GM21529 (cell line): Measurements from ENCODE around the gene XRRA1.
"Not testable (repeated sequence)": the region's sequence is repeated elsewhere in the genome, so short reads cannot be mapped to it uniquely, and the experiment has no call there.

Experiments
- ATAC-seq: cut with Tn5 transposase; IDR thresholded peaks from one replicate; pipeline ENCODE4 v1.9.1; 2021; ENCODE audit not compliant: unreplicated experiment

The XRRA1 gene

GRCh38 chr11:74948898-74949752, at the start of gene XRRA1, which contains the start of gene SPCS2:
XRRA1 (minus strand) TSS chr11:74949091; CDS start chr11:74940878, 8,213 bp downstream.
SPCS2 (plus strand) TSS chr11:74949266; CDS start chr11:74949286, 20 bp downstream.
- peak; percentile 92 for ATAC-seq

DNA sequence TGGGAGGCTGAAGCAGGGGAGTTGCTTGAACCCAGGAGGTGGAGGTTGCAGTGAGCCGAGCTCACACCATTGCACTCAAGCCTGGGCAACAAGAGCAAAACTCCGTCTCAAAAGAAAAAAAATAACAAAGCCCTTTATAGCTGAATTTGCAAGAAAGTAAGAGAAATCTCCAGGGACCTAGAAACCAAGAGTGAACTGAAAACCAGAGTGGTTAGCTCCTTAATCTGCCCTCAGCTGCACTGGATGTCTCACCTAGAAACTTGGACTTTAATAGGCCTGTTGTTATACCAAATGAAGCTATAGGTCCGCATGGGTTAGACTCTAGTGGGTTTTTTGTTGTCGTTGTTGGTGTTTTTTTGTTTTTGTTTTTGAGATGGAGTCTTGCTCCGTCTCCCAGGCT, 44.0 kb upstream of the XRRA1 start:
- ATAC-seq, result peak; percentile 39

DNA sequence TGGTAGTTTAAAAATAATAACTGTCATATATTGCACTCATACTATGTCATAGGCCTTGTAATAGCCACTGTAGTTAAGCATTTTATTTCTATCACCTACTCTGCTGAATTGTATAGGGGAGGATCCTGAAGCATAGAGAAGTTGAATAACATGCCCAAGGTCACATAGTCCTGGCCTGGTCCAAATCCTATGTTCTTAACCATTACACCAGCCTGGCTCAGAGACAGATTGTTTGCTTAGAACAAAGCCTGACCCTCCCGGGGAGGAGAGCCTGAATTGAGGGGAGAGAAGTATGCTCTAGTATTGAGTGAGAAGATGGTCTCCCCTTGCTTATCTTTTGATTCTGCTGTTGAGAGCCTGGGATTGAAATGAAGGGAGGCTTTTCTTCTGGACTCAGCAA, 42.0 kb upstream of the XRRA1 start:
- ATAC-seq, result no peak

GRCh38 chr11:74990150-74990549, 41.3 kb upstream of the XRRA1 start:
- ATAC-seq, result not testable (repeated sequence)

GRCh38 chr11:74989260-74989638, 40.4 kb upstream of the XRRA1 start:
- ATAC-seq, result no peak

- peak; percentile 78 for ATAC-seq
These were observed 39.8 kb upstream of the XRRA1 start, which contains the start of gene NEU3 for GRCh38 chr11:74988541-74989259. NEU3 (plus strand) TSS chr11:74988933; CDS start chr11:74989061, 128 bp downstream.

DNA sequence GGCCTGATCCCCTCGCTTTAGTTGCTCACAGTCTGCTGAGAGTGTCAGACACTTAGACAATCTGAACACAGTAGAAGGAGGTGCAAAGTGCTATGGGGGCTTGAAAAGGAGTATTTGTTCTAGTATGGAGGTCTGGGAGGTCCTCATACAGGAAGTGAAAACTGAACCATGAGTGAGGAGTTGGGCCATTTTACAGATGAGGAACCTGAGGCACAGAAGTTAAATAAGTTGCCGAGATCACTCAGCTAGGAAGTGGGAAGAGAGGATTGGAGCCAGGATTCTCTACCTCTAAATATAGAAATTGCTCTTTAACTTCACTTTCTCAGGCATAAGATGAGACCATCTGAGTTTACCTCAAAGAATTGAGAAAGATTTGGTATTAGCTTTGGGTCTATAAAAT, 35.8 kb upstream of the XRRA1 start:
- ATAC-seq, result no peak

GRCh38 chr11:74984070-74984469, 35.2 kb upstream of the XRRA1 start:
- no peak for ATAC-seq

- no peak for ATAC-seq
These were observed 33.0 kb upstream of the XRRA1 start for GRCh38 chr11:74981888-74982287.

GRCh38 chr11:74980634-74981033, 31.7 kb upstream of the XRRA1 start:
- ATAC-seq, result no peak

- no peak for ATAC-seq
These were observed 29.1 kb upstream of the XRRA1 start for GRCh38 chr11:74978041-74978440.

GRCh38 chr11:74971424-74971823, 22.5 kb upstream of the XRRA1 start:
- ATAC-seq, result no peak

DNA sequence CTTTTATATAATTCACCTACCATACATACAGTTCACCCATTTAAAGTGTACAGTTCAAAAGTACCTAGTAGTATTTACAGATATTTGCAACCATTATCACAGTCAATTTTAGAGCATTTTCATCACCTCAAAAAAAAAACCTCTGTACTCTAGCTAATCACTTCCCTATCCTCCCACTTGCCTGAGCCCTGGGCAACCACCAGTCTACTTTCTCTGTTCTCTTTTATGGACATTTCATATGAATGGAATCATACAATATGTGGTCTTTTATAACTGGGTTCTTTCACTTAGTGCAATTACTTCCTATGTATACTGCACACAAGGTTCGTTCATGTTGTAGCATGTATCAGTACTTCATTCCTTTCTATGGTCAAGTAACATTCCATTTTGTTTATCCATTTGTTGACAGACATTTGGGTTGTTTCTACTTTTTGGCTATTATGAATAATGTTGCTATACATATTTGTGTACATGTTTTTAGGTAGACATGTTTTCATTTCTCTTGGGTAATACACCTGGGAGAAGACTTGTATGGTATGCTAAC, 22.0 kb upstream of the XRRA1 start:
- ATAC-seq, result no peak

DNA sequence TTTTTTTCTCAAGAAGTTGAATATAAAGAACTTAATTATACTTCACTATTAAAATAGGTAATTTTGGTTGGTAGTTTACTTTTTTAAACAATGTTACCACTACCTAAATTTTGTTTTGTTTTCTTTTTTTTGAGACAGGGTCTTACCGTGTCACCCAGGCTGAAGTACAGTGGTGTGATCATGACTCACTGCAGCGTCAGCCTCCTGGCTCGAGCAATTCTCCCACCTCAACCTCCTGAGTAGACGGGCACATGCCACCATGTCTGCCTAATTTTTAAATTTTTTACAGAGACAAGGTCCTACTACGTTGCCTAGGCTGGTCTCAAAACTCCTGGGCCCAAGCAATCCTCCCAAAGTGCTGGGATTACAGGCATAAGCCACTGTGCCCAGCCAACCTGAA, 17.8 kb upstream of the XRRA1 start:
- no peak for ATAC-seq

GRCh38 chr11:74960128-74960527, 11.2 kb upstream of the XRRA1 start:
- not testable (repeated sequence) for ATAC-seq

DNA sequence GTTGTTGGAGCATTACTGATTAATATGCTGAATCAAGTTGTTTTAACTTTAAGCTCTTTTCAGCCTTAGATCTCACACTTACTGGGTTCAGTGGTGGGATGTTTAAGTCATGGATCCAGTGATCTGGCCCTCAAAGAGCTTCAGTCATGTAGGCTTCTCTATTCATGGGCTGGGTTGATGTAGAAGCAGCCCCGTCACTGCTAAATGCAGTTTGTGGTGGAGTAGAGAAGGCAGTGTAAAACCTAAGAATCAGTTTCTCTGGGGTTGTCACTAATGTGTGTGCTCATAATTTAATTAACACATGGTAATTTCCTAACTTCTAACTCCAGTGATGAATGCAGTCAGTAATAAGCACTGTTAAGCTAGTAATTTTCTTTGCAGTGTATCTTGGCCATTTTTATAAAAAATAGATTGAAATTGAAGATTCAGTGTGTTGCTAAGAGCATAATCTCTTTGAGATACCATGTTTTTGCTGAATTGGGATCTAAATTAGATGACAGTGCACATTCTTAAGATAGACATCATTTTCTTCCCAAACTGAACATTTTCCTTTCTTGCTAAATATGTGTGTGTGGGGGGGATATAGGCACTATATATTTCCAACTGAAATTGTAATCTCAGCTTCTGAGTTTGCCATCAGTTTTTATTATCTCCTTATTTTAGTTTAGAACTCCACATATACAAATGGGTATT, 9.2 kb upstream of the XRRA1 start:
- ATAC-seq, result no peak

- no peak for ATAC-seq
These were observed 7.6 kb upstream of the XRRA1 start for GRCh38 chr11:74956397-74957015.

GRCh38 chr11:74954199-74954598, 5.3 kb upstream of the XRRA1 start:
- ATAC-seq, result no peak

- ATAC-seq, result no peak
These were observed 4.6 kb upstream of the XRRA1 start for GRCh38 chr11:74953451-74953850.

GRCh38 chr11:74952752-74953151, 3.9 kb upstream of the XRRA1 start:
- ATAC-seq, result no peak

GRCh38 chr11:74951226-74951625, 2.3 kb upstream of the XRRA1 start:
- no peak for ATAC-seq
